ENCODE results near the gene SPART. TPM values are rescaled to one million over a fixed set of nuclear protein-coding genes. Genes with fewer than 3 reads are reported as not detected.

Gene SPART
- total and polyA plus RNA-seq, 9 donors, result 51.7 to 78.7 (median 71.3) TPM

- H3K4me1 ChIP-seq (ENCODE audit: control insufficient read depth, insufficient read depth, low read length), result peaks cover 10% of the 10 kb centered on the region
- DNase-seq, result peak; percentile 72
- no peaks in the 10 kb centered on the region for H3K9me3 ChIP-seq (replicated peaks; ENCODE audit: control insufficient read depth, low read depth, low read length)
- no peaks in the 10 kb centered on the region for H3K36me3 ChIP-seq (ENCODE audit: control insufficient read depth, insufficient read depth, low read length)
- peak within 1 kb of the TSS; percentile 67 for H3K27ac ChIP-seq (ENCODE audit: low read length)
- H3K4me3 ChIP-seq (ENCODE audit: low read length), result peak within 1 kb of the TSS; percentile 67
- H3K27me3 ChIP-seq (ENCODE audit: control insufficient read depth, insufficient read depth, low read length), result peaks cover 5% of the 10 kb centered on the region
- 4% methylated on average over 47 of the region's 53 CpGs for WGBS (ENCODE audit: insufficient coverage)
These were observed 48.5 kb downstream of the SPART start, which contains the start of gene CCDC169 for GRCh38 chr13:36297366-36298338. TSS of gene CCDC169 (minus strand) at chr13:36297814. CDS start at chr13:36297719, 95 bp downstream.

DNA sequence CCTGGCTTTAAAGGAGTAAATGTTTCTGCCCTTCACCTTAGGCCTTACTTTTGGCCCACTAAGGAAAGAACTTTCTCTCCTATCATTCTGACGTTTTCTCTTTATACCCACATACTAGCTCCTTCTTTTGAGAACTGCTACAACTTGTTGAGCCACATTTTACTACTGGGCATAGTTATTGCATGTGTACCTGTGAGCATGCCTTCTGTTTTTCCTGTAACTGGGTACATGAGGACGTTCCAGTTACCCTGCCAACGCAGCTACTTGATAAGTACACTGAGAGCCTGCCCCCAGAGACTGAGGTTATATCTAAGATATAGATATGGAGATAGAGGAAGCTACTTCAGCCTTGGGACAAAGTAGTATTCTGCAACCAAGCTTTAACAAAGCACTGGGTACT lies 52.1 kb downstream of the SPART start:
- 83% methylated on average over 2 of the region's 3 CpGs for WGBS (ENCODE audit: insufficient coverage)
- H3K27me3 ChIP-seq (ENCODE audit: control insufficient read depth, insufficient read depth, low read length), result peaks cover 5% of the 10 kb centered on the region

GRCh38 chr13:36293497-36293896 lies 52.7 kb downstream of the SPART start:
- H3K9me3 ChIP-seq (replicated peaks; ENCODE audit: control insufficient read depth, low read depth, low read length), result peaks cover 4% of the 10 kb centered on the region
- no peaks in the 10 kb centered on the region for H3K36me3 ChIP-seq (ENCODE audit: control insufficient read depth, insufficient read depth, low read length)
- no peak overlapping the region for H3K4me3 ChIP-seq (ENCODE audit: low read length)
- no CpG with 5 or more reads among the region's 1 CpG for WGBS (ENCODE audit: insufficient coverage)
- H3K4me1 ChIP-seq (ENCODE audit: control insufficient read depth, insufficient read depth, low read length), result peaks cover 10% of the 10 kb centered on the region
- no peak overlapping the region for H3K27ac ChIP-seq (ENCODE audit: low read length)
- no peak for DNase-seq
- peaks cover 5% of the 10 kb centered on the region for H3K27me3 ChIP-seq (ENCODE audit: control insufficient read depth, insufficient read depth, low read length)

More for the DNA sequence above, 52.1 kb downstream of the SPART start:
- no peak overlapping the region for H3K27ac ChIP-seq (ENCODE audit: low read length)
- H3K4me3 ChIP-seq (ENCODE audit: low read length), result no peak overlapping the region
- no peak for DNase-seq
- H3K9me3 ChIP-seq (replicated peaks; ENCODE audit: control insufficient read depth, low read depth, low read length), result peaks cover 3% of the 10 kb centered on the region
- H3K36me3 ChIP-seq (ENCODE audit: control insufficient read depth, insufficient read depth, low read length), result no peaks in the 10 kb centered on the region
- peaks cover 10% of the 10 kb centered on the region for H3K4me1 ChIP-seq (ENCODE audit: control insufficient read depth, insufficient read depth, low read length)

- Histone ChIP-seq H3K9me3 (replicated peaks; ENCODE audit: control insufficient read depth, low read depth, low read length) (peaks cover 4% of the 10 kb centered on the region), H3K27ac (ENCODE audit: low read length) (no peak overlapping the region), H3K4me1 (ENCODE audit: control insufficient read depth, insufficient read depth, low read length) (no peaks in the 10 kb centered on the region), H3K27me3 (ENCODE audit: control insufficient read depth, insufficient read depth, low read length) (no peaks in the 10 kb centered on the region), H3K4me3 (ENCODE audit: low read length) (no peak overlapping the region), H3K36me3 (ENCODE audit: control insufficient read depth, insufficient read depth, low read length) (no peaks in the 10 kb centered on the region)
- no peak for DNase-seq
These were observed 57.3 kb downstream of the SPART start for GRCh38 chr13:36288794-36289391.

- WGBS (ENCODE audit: insufficient coverage), result no CpG with 5 or more reads among the region's 2 CpGs
- H3K36me3 ChIP-seq (ENCODE audit: control insufficient read depth, insufficient read depth, low read length), result no peaks in the 10 kb centered on the region
- no peaks in the 10 kb centered on the region for H3K4me1 ChIP-seq (ENCODE audit: control insufficient read depth, insufficient read depth, low read length)
- no peaks in the 10 kb centered on the region for H3K27me3 ChIP-seq (ENCODE audit: control insufficient read depth, insufficient read depth, low read length)
- H3K27ac ChIP-seq (ENCODE audit: low read length), result no peak overlapping the region
- no peak overlapping the region for H3K4me3 ChIP-seq (ENCODE audit: low read length)
- DNase-seq, result no peak
- peaks cover 4% of the 10 kb centered on the region for H3K9me3 ChIP-seq (replicated peaks; ENCODE audit: control insufficient read depth, low read depth, low read length)
These were observed 60.2 kb downstream of the SPART start for GRCh38 chr13:36286006-36286405.

- peak; percentile 72 for DNase-seq
- H3K27me3 ChIP-seq (ENCODE audit: control insufficient read depth, insufficient read depth, low read length), result no peaks in the 10 kb centered on the region
- no peaks in the 10 kb centered on the region for H3K9me3 ChIP-seq (replicated peaks; ENCODE audit: control insufficient read depth, low read depth, low read length)
- H3K4me3 ChIP-seq (ENCODE audit: low read length), result no peak overlapping the region
- H3K27ac ChIP-seq (ENCODE audit: low read length), result no peak overlapping the region
- no peaks in the 10 kb centered on the region for H3K36me3 ChIP-seq (ENCODE audit: control insufficient read depth, insufficient read depth, low read length)
- WGBS (ENCODE audit: insufficient coverage), result 86% methylated on average over 2 of the region's 6 CpGs
- H3K4me1 ChIP-seq (ENCODE audit: control insufficient read depth, insufficient read depth, low read length), result no peaks in the 10 kb centered on the region
These were observed 63.3 kb downstream of the SPART start for GRCh38 chr13:36282821-36283432.

GRCh38 chr13:36275190-36276002 lies 70.8 kb downstream of the SPART start:
- WGBS (ENCODE audit: insufficient coverage), result no CpG with 5 or more reads among the region's 3 CpGs
- Histone ChIP-seq H3K4me1 (ENCODE audit: control insufficient read depth, insufficient read depth, low read length) (no peaks in the 10 kb centered on the region), H3K27ac (ENCODE audit: low read length) (no peak overlapping the region), H3K36me3 (ENCODE audit: control insufficient read depth, insufficient read depth, low read length) (no peaks in the 10 kb centered on the region), H3K9me3 (replicated peaks; ENCODE audit: control insufficient read depth, low read depth, low read length) (no peaks in the 10 kb centered on the region), H3K4me3 (ENCODE audit: low read length) (no peak overlapping the region), H3K27me3 (ENCODE audit: control insufficient read depth, insufficient read depth, low read length) (no peaks in the 10 kb centered on the region)
- DNase-seq, result peak; percentile 89

GRCh38 chr13:36273431-36273830 lies 72.8 kb downstream of the SPART start:
- H3K4me3 ChIP-seq (ENCODE audit: low read length), result no peak overlapping the region
- no peak overlapping the region for H3K27ac ChIP-seq (ENCODE audit: low read length)
- DNase-seq, result no peak
- H3K4me1 ChIP-seq (ENCODE audit: control insufficient read depth, insufficient read depth, low read length), result no peaks in the 10 kb centered on the region
- no peaks in the 10 kb centered on the region for H3K9me3 ChIP-seq (replicated peaks; ENCODE audit: control insufficient read depth, low read depth, low read length)
- H3K27me3 ChIP-seq (ENCODE audit: control insufficient read depth, insufficient read depth, low read length), result no peaks in the 10 kb centered on the region
- no peaks in the 10 kb centered on the region for H3K36me3 ChIP-seq (ENCODE audit: control insufficient read depth, insufficient read depth, low read length)
- WGBS (ENCODE audit: insufficient coverage), result no CpG with 5 or more reads among the region's 2 CpGs

DNA sequence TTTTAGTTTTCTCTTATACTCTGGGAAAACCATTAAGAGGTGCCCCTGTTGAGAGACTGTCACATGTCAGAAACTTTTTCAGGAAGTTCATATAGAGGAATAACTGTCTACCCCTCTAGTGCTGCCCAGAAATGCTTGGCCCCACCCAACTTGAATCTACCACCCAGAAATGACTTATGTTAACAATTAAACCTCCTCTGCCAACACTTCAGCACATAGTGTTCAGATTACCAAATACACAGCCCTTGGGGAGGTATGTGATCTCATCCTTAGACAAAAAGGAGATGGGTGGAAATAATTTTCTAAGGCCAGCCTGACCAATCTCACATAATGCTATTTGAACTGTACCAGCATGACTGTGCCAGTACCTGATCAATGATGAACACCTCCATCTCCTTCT lies 84.2 kb downstream of the SPART start:
- no peaks in the 10 kb centered on the region for H3K27me3 ChIP-seq (ENCODE audit: control insufficient read depth, insufficient read depth, low read length)
- H3K9me3 ChIP-seq (replicated peaks; ENCODE audit: control insufficient read depth, low read depth, low read length), result no peaks in the 10 kb centered on the region
- no peaks in the 10 kb centered on the region for H3K4me1 ChIP-seq (ENCODE audit: control insufficient read depth, insufficient read depth, low read length)
- H3K27ac ChIP-seq (ENCODE audit: low read length), result no peak overlapping the region
- H3K4me3 ChIP-seq (ENCODE audit: low read length), result no peak overlapping the region
- H3K36me3 ChIP-seq (ENCODE audit: control insufficient read depth, insufficient read depth, low read length), result no peaks in the 10 kb centered on the region
- DNase-seq, result no peak

Measured in muscle of leg (tissue), 11 donors.